ENCODE results near the gene CDIPT. TPM values are rescaled to one million over a fixed set of nuclear protein-coding genes. Genes with fewer than 3 reads are reported as not detected.

The CDIPT gene
- total RNA-seq, 1 experiment from 2014 or later, result 60.5 TPM

GRCh38 chr16:29862383-29862883, 593 bp downstream of the CDIPT start:
- TF ChIP-seq CTCF (conservative IDR thresholded peaks at IDR 0.05; ENCODE audit: low read depth, low read length) (no peak), EZH2 (IDR thresholded peaks at IDR 0.05; ENCODE audit: low read length, unreplicated experiment) (no peak), EZH2phosphoT487 (IDR thresholded peaks at IDR 0.05; ENCODE audit: borderline replicate concordance, low read length) (no peak)
- intact Hi-C loops (cut with micrococcal nuclease), result loop anchor here (2.0 to 5.0 kb wide), 3 partner anchors 45 to 160 kb away; partner anchors contain the start of genes C16orf92, INO80E and PAGR1
- peak; percentile 30 for ATAC-seq
- Histone ChIP-seq H3K79me2 (ENCODE audit: low read length) (peaks cover 17% of the 10 kb centered on the region), H3K27ac (ENCODE audit: low read length) (no peak overlapping the region), H3F3A (ENCODE audit: low read length, unreplicated experiment) (no peaks in the 10 kb centered on the region), H3K9ac (ENCODE audit: low read length) (peak overlapping the region; percentile 77), H3K4me1 (ENCODE audit: insufficient read depth, low read length) (no peaks in the 10 kb centered on the region), H2AFZ (ENCODE audit: low read length) (peak overlapping the region; percentile 78), H3K9me3 (ENCODE audit: low read length) (no peaks in the 10 kb centered on the region), H3K36me3 (ENCODE audit: low read depth, low read length) (no peaks in the 10 kb centered on the region), H3K4me2 (ENCODE audit: low read length) (peak overlapping the region; percentile 92), H4K20me1 (ENCODE audit: low read length) (no peaks in the 10 kb centered on the region), H3K9me2 (replicated peaks; ENCODE audit: low read length) (no peaks in the 10 kb centered on the region), H3K4me3 (ENCODE audit: low read length) (peak overlapping the region; percentile 78), H3K27me3 (ENCODE audit: low read length) (no peaks in the 10 kb centered on the region)
- POLR2A ChIA-PET (ENCODE audit: unreplicated experiment), result no interaction called here
- peak; percentile 5 for DNase-seq
- no TSS peak for BruUV-seq (replicated peaks)
- CTCF ChIA-PET, result no interaction called here

DNA sequence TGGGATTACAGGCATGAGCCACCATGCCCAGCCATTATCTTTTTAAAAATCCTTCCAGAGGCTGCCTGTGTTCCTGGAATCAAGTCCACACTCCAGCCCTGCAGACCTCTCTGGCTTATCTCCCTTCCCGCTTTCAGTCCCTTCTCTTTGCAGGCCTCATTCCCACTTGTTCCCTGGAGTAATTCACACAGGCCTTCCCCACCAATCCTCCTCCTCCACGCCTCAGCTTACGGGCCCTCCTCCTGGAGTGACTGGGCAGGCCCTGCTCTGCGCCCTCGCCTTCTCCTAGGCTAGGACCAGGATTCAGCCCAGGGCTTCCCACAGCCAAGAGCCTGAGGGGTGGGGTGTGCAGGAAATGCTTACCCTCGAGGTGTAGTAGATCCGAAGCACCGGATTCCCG, 2.8 kb downstream of the CDIPT start:
- no peaks in the 10 kb centered on the region for H3K9me3 ChIP-seq (ENCODE audit: low read length)
- no peak for ATAC-seq
- CTCF ChIA-PET, result no interaction called here
- H4K20me1 ChIP-seq (ENCODE audit: low read length), result no peaks in the 10 kb centered on the region
- H3K9me2 ChIP-seq (replicated peaks; ENCODE audit: low read length), result no peaks in the 10 kb centered on the region
- BruUV-seq (replicated peaks), result no TSS peak
- H3K4me1 ChIP-seq (ENCODE audit: insufficient read depth, low read length), result no peaks in the 10 kb centered on the region
- intact Hi-C loops (cut with micrococcal nuclease), result loop anchor here (5.0 kb wide), 2 partner anchors 43 to 162 kb away; partner anchors contain the start of genes C16orf92 and PAGR1
- DNase-seq, result no peak
- no peak overlapping the region for H3K27ac ChIP-seq (ENCODE audit: low read length)
- H3K27me3 ChIP-seq (ENCODE audit: low read length), result no peaks in the 10 kb centered on the region
- peaks cover 17% of the 10 kb centered on the region for H3K79me2 ChIP-seq (ENCODE audit: low read length)
- H3K4me3 ChIP-seq (ENCODE audit: low read length), result no peak overlapping the region
- TF ChIP-seq CTCF (conservative IDR thresholded peaks at IDR 0.05; ENCODE audit: low read depth, low read length), result no peak
- H3K36me3 ChIP-seq (ENCODE audit: low read depth, low read length), result no peaks in the 10 kb centered on the region
- POLR2A ChIA-PET (ENCODE audit: unreplicated experiment), result no interaction called here
- H3F3A ChIP-seq (ENCODE audit: low read length, unreplicated experiment), result no peaks in the 10 kb centered on the region
- H2AFZ ChIP-seq (ENCODE audit: low read length), result no peak overlapping the region
- no peak overlapping the region for H3K4me2 ChIP-seq (ENCODE audit: low read length)
- H3K9ac ChIP-seq (ENCODE audit: low read length), result no peak overlapping the region

DNA sequence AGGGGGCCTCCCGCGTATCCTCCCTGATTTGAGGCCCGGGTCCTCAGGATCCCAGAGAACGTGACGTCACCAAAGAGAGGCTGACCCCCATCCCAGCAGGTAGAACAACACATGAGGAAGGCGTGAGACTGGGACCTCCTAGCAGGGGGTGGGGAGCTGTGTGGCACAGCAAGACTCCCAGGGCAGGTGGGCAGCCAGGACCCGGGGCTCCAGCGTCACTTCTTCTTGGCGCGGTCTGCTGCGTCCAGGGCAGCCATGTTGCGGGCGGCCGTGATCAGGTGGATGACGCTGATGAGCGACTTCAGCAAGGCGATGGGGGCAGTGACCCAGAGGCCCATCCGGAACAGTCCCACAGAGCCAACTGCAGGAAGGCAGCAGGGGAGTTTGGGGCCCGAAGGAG, 4.1 kb downstream of the CDIPT start:
- no TSS peak for BruUV-seq (replicated peaks)
- ATAC-seq (no peak), DNase-seq (no peak)
- POLR2A ChIA-PET (ENCODE audit: unreplicated experiment), result no interaction called here
- Histone ChIP-seq H3K27ac (ENCODE audit: low read length) (no peak overlapping the region), H4K20me1 (ENCODE audit: low read length) (no peaks in the 10 kb centered on the region), H3K4me3 (ENCODE audit: low read length) (no peak overlapping the region), H3K4me2 (ENCODE audit: low read length) (no peak overlapping the region), H3K4me1 (ENCODE audit: insufficient read depth, low read length) (no peaks in the 10 kb centered on the region), H3K79me2 (ENCODE audit: low read length) (peaks cover 17% of the 10 kb centered on the region), H3K36me3 (ENCODE audit: low read depth, low read length) (no peaks in the 10 kb centered on the region), H3K9me3 (ENCODE audit: low read length) (no peaks in the 10 kb centered on the region), H2AFZ (ENCODE audit: low read length) (no peak overlapping the region), H3K27me3 (ENCODE audit: low read length) (no peaks in the 10 kb centered on the region), H3K9ac (ENCODE audit: low read length) (no peak overlapping the region), H3K9me2 (replicated peaks; ENCODE audit: low read length) (no peaks in the 10 kb centered on the region), H3F3A (ENCODE audit: low read length, unreplicated experiment) (no peaks in the 10 kb centered on the region)
- intact Hi-C loops (cut with micrococcal nuclease), result no loop called here
- TF ChIP-seq EZH2 (IDR thresholded peaks at IDR 0.05; ENCODE audit: low read length, unreplicated experiment), result no peak
- no peak for TF ChIP-seq EZH2phosphoT487 (IDR thresholded peaks at IDR 0.05; ENCODE audit: borderline replicate concordance, low read length)
- no peak for TF ChIP-seq CTCF (conservative IDR thresholded peaks at IDR 0.05; ENCODE audit: low read depth, low read length)
- CTCF ChIA-PET, result no interaction called here
